ENCODE measurements around the gene TRAPPC8. TPM values are rescaled to one million over a fixed set of nuclear protein-coding genes. Genes with fewer than 3 reads are reported as not detected.
A peak's percentile ranks its signal among the peaks of the same experiment; 100 is the strongest.
"Not testable (repeated sequence)": the region's sequence is repeated elsewhere in the genome, so short reads cannot be mapped to it uniquely, and the experiment has no call there.

TRAPPC8 gene
- total RNA-seq, result 26.7 TPM

DNA sequence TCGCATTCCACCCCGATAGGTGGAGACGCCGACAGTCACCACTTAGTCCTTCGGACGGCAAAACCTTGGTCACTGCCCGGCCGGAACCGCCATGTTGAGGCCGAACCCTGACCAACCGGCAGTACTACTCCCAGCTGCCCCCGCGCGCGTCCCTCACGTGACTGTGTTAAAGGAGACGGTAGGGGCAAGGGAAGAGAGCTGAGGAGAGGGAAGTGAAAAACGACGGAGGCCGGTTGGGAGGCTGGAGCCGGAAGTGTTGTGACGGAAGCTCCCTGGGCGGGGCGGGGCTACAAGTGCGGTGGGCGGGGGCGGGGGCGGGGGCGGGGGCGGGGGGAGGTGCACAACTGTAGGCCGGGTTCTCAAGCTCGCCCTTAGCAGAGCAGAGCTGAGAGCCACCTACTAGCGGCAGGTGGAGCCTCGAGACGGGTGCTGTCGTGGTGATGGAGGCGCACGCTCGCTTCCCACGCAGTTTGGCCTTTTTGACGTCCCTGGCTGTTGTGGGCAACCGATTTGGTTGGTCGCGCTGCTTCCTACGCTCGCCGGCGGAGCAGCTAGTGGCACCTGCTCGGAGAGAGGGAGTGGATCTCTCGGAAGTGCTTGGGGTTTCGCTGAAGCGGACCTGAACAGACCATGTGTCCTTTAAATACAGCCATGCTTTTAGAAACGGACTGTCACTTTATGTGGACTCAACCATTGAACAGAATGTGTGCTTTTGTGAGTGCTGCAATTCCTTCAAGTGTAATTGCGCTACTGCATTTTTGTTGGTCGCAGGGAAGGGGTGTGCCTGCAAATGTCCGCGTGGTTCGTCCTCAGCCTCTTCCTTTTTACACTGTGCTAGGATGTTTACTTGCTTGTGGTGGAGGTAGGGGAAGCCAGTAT is at the start of gene TRAPPC8:
Gene TRAPPC8, minus strand, starts transcription at position 130 of the 879 bp plus-strand sequence. CDS start 364 bp downstream, outside the sequence.
- peak; percentile 87 to 98 (median 98) for DNase-seq (ENCODE audit: low read depth in 2 of 3, low spot score in 2 of 3)

GRCh38 chr18:31990823-31991222 is 47.9 kb upstream of the TRAPPC8 start:
- DNase-seq (ENCODE audit: low read depth in 2 of 3, low spot score in 2 of 3), result no peak

- no peak for DNase-seq (ENCODE audit: low read depth in 2 of 3, low spot score in 2 of 3)
These were observed 41.0 kb upstream of the TRAPPC8 start for GRCh38 chr18:31983976-31984375.

GRCh38 chr18:31983020-31983419 is 40.1 kb upstream of the TRAPPC8 start:
- DNase-seq (ENCODE audit: low read depth in 2 of 3, low spot score in 2 of 3), result no peak

DNA sequence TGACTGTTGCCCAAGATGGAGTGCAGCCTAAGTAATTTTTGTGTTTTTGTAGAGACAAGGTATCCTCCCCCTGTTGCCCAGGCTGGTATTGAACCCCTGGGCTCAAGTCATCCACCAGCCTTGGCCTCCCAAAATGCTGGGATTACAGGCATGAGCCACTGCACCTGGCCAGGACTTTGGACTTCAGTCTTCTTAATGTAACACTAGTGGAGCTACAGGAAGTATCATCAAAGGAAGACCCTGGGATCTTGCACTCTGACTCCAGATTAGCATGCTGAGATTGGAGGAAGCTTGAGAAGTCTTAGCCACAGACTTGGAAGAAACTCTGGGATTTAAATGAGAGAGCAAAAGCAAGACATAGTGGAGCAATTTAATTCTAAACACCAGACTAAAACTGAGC is 37.9 kb upstream of the TRAPPC8 start:
- DNase-seq (ENCODE audit: low read depth in 2 of 3, low spot score in 2 of 3), result no peak

- no peak for DNase-seq (ENCODE audit: low read depth in 2 of 3, low spot score in 2 of 3)
These were observed 36.8 kb upstream of the TRAPPC8 start for GRCh38 chr18:31979714-31980113.

DNA sequence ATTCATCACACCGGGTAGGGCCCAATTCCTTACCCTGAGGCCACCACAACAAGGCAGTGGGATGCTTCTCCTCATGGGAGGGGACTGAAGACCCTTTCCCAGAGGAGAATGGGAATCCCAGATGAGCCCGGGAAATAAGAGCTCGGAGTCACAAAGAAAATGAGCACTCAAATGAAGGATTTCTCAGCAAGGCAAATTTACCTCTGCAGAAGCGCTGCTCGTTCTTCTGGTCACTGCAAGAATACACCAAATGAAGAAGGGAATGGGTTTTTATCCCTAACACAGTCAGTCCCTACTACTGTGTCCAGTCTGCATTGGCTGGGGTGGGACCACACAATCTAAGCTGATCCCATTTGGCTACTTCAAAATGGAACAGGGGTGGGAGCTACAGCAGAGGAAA is 35.7 kb upstream of the TRAPPC8 start:
- no peak for DNase-seq (ENCODE audit: low read depth in 2 of 3, low spot score in 2 of 3)

- DNase-seq (ENCODE audit: low read depth in 2 of 3, low spot score in 2 of 3), result peak in 2 of 3 donors; percentile 14 to 57
These were observed 34.4 kb upstream of the TRAPPC8 start for GRCh38 chr18:31977270-31977872.

GRCh38 chr18:31976242-31976641 is 33.3 kb upstream of the TRAPPC8 start:
- DNase-seq (ENCODE audit: low read depth in 2 of 3, low spot score in 2 of 3), result no peak

- DNase-seq (ENCODE audit: low read depth in 2 of 3, low spot score in 2 of 3), result peak in 2 of 3 donors; percentile 5 to 32
These were observed 31.1 kb upstream of the TRAPPC8 start for GRCh38 chr18:31973929-31974546.

- DNase-seq (ENCODE audit: low read depth in 2 of 3, low spot score in 2 of 3), result no peak
These were observed 27.7 kb upstream of the TRAPPC8 start for GRCh38 chr18:31970617-31971016.

DNA sequence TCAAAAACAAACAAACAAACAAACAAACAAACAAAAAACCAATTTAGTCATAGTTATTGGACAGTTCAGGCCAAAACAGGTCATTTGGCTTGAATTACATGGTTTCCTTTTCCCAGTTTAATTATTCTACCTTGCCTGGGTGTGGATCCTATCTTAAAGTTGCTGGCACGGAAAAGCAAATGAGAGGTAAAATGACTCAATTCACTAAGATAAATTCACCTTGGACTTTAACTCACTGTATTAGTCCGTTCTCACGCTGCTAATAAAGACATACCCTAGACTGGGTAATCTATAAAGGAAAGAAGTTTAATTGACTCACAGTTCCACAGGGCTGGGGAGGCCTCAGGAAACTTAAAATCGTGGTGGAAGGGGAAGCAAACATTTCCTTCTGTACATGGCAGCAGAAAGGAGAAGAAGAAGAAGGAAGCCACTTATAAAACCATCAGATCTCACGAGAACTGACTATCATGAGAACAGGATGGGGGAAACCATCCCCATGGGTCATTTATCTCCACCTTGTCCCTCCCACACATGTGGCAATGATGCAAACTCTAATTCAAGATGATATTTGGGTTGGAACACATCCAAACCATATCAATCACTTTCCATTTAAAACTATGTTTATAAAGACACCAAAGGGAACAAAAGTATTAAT is 22.5 kb upstream of the TRAPPC8 start:
- no peak for DNase-seq (ENCODE audit: low read depth in 2 of 3, low spot score in 2 of 3)

- no peak for DNase-seq (ENCODE audit: low read depth in 2 of 3, low spot score in 2 of 3)
These were observed 14.8 kb upstream of the TRAPPC8 start for GRCh38 chr18:31957728-31958127.

DNA sequence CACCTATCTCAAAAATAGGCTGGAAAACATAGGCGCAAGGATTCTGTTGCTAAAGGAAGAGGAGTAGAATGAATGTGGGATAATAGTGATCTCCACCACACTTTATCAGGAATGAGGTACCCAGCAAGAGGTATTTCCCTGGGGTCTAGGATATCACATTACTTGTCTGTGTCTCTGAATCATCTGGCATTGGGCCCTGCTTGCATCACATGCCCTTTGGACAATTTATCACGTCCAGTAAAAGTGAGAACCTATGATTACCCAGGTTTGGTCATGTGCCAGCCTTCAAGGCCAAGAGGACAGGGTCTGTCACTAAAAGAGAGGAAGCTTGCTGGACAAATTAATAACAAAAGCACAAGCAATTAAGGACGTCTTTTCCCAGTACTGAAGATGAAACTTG is 11.4 kb upstream of the TRAPPC8 start:
- DNase-seq (ENCODE audit: low read depth in 2 of 3, low spot score in 2 of 3), result no peak

DNA sequence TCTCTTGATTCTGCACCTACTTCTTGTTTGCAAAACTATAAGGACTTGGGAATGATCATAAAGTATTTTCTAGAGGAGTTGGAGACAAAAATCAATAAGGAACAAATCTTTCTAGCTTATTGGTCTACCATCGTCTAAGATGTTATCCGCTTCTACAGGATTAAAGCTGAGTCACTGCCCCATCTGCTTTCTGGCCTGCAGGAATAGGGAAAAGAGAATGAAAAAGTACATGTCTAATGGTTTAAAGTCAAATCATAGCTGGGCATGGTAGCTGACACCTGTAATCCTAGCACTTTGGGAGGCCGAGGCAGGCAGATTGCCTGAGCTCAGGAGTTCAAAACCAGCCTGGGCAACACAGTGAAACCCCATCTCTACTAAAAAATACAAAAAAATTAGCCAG is 10.8 kb upstream of the TRAPPC8 start:
- not testable (repeated sequence) for DNase-seq (ENCODE audit: low read depth in 2 of 3, low spot score in 2 of 3)

- DNase-seq (ENCODE audit: low read depth in 2 of 3, low spot score in 2 of 3), result no peak
These were observed 9.3 kb upstream of the TRAPPC8 start for GRCh38 chr18:31952223-31952622.

DNA sequence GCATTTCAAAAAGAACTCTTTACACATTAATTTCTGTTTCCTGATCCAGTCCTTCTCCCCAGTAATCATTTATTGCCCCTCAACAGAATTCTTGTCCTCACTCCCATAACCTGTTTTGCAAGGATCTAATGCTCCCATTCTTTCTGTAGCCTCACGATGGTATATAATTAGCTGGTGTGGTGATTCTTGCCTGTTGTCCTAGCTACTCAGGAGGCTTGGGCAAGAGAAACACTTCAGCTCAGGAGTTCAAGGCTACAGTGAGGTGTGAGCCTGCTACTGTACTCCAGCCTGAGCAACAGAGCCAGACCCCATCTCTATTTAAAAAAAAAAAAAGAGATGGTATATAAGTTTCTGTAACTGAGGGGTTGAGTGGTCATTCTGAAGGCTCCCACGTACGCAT is 7.7 kb upstream of the TRAPPC8 start:
- DNase-seq (ENCODE audit: low read depth in 2 of 3, low spot score in 2 of 3), result no peak

- DNase-seq (ENCODE audit: low read depth in 2 of 3, low spot score in 2 of 3), result not testable (repeated sequence)
These were observed 5.4 kb upstream of the TRAPPC8 start for GRCh38 chr18:31948349-31948748.

- no peak for DNase-seq (ENCODE audit: low read depth in 2 of 3, low spot score in 2 of 3)
These were observed 3.5 kb upstream of the TRAPPC8 start for GRCh38 chr18:31946305-31947046.

Measured in hematopoietic multipotent progenitor cell (in vitro differentiated cells).